SIG-M5 treated with dmso at 0.1 percent for 504 hours (cell line): ENCODE results near the gene ACP6.
"Not testable (repeated sequence)": the region's sequence is repeated elsewhere in the genome, so short reads cannot be mapped to it uniquely, and the experiment has no call there.

Experiments
- DNase-seq: peaks from one replicate; lab custom pipeline; 2025; ENCODE audit not compliant: unreplicated experiment; lab: John Stamatoyannopoulos, UW

The ACP6 gene

GRCh38 chr1:147624011-147624410 lies 46.3 kb downstream of the ACP6 start:
- DNase-seq: no peak

- DNase-seq: no peak
Measured at GRCh38 chr1:147622731-147623130, 47.6 kb downstream of the ACP6 start.

- no peak for DNase-seq
Measured at GRCh38 chr1:147620543-147620942, 49.8 kb downstream of the ACP6 start.

GRCh38 chr1:147619741-147620140 lies 50.6 kb downstream of the ACP6 start:
- DNase-seq: no peak

- no peak for DNase-seq
Measured at GRCh38 chr1:147618771-147619170, 51.6 kb downstream of the ACP6 start.

GRCh38 chr1:147618077-147618569 lies 52.2 kb downstream of the ACP6 start:
- no peak for DNase-seq

GRCh38 chr1:147614966-147615365 lies 55.4 kb downstream of the ACP6 start:
- DNase-seq: not testable (repeated sequence)

GRCh38 chr1:147613506-147613905 lies 56.8 kb downstream of the ACP6 start:
- DNase-seq: no peak

GRCh38 chr1:147612366-147612765 lies 58.0 kb downstream of the ACP6 start:
- DNase-seq: peak; percentile 77

- DNase-seq: no peak
Measured at GRCh38 chr1:147611586-147611985, 58.7 kb downstream of the ACP6 start.

GRCh38 chr1:147611021-147611426 lies 59.3 kb downstream of the ACP6 start:
- no peak for DNase-seq

GRCh38 chr1:147609358-147609757 lies 61.0 kb downstream of the ACP6 start:
- no peak for DNase-seq

- no peak for DNase-seq
Measured at GRCh38 chr1:147608596-147608995, 61.7 kb downstream of the ACP6 start.

- DNase-seq: no peak
Measured at GRCh38 chr1:147605591-147605990, 64.7 kb downstream of the ACP6 start.

GRCh38 chr1:147603986-147604385 lies 66.3 kb downstream of the ACP6 start:
- no peak for DNase-seq

GRCh38 chr1:147600119-147601111 lies 69.9 kb downstream of the ACP6 start:
- peak; percentile 26 for DNase-seq

GRCh38 chr1:147599362-147600118 lies 70.8 kb downstream of the ACP6 start:
- peak; percentile 97 for DNase-seq

- no peak for DNase-seq
Measured at GRCh38 chr1:147598621-147599361, 71.5 kb downstream of the ACP6 start.

- no peak for DNase-seq
Measured at GRCh38 chr1:147597010-147597409, 73.3 kb downstream of the ACP6 start.
